ENCODE results near the gene ABCC8.
A peak's percentile ranks its signal among the peaks of the same experiment; 100 is the strongest.

The ABCC8 gene

DNA sequence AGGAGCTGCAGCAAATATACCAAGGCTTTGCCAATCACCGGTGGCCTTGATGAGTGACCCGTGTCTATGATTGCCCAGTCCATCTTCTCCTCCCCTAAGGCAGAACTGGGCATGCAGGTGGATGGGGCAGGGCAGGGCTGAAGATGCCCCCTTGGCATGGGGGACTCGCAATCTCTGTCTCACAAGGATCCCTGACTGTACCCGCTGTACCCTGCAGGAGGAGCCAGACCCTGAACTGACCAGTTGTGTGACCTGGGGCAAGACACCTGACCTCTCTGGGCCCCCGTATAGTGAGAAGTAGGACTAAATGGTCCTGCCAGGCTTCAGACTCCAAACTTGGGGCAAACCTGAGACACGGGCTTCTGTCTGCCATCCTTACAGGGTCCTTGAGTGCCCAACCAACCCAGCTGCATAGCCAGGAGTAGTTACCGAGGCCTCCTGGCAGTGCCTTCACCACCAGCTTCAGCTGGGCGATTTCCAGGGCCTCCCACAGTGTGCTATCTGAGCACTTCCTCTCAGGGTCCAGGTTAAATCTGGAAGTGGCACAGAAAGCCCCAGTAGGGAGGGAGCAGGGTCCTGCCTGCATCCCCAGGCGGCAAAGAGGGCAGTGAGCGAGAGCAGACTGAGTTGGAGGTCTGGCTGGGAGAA is 81.8 kb downstream of the ABCC8 start:
- Histone ChIP-seq H3K27me3 (ENCODE audit: control insufficient read depth, insufficient read depth, low read length) (no peaks in the 10 kb centered on the region; the same call in 1 of the 2 replicates), H3K9me3 (ENCODE audit: control insufficient read depth, insufficient read depth, low read length) (no peaks in the 10 kb centered on the region)

GRCh38 chr11:17393472-17393871 is 83.2 kb downstream of the ABCC8 start:
- Histone ChIP-seq H3K4me1 (ENCODE audit: control insufficient read depth, insufficient read depth, low read length) (peaks cover 5% of the 10 kb centered on the region; the same call in 1 of the 2 replicates), H3K27ac (ENCODE audit: low read depth, low read length) (no peak overlapping the region), H3K4me3 (ENCODE audit: low read depth, low read length) (no peak overlapping the region), H3K9ac (ENCODE audit: low read depth, low read length) (no peak overlapping the region), H3K27me3 (ENCODE audit: control insufficient read depth, insufficient read depth, low read length) (no peaks in the 10 kb centered on the region; the same call in 1 of the 2 replicates), H3K36me3 (ENCODE audit: control insufficient read depth, insufficient read depth, low read length) (no peaks in the 10 kb centered on the region), H3K9me3 (ENCODE audit: control insufficient read depth, insufficient read depth, low read length) (no peaks in the 10 kb centered on the region)

More for the DNA sequence above, 81.8 kb downstream of the ABCC8 start:
- no peak overlapping the region for H3K27ac ChIP-seq (ENCODE audit: low read depth, low read length)
- H3K4me1 ChIP-seq (ENCODE audit: control insufficient read depth, insufficient read depth, low read length), result peaks cover 3% of the 10 kb centered on the region; the same call in 1 of the 2 replicates
- H3K9ac ChIP-seq (ENCODE audit: low read depth, low read length), result no peak overlapping the region
- no peaks in the 10 kb centered on the region for H3K36me3 ChIP-seq (ENCODE audit: control insufficient read depth, insufficient read depth, low read length)
- H3K4me3 ChIP-seq (ENCODE audit: low read depth, low read length), result no peak overlapping the region

DNA sequence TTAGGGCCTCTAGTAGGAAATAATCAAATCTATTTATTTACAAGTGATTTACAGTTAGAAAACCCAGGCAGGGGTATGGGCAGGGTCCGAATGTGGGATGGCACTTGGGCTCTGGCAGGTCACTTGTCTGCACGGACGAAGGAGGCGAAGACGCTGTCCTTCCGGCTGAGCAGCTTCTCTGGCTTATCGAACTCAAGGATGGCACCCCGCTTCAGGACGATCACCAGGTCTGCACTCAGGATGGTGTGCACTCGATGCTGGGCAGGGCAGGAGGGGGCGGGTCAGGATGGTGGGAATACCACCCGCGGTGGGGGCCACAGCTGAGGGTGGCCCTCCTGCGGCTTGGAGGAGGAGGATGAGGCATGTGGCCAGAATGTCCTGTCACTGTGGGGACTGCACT is 83.8 kb downstream of the ABCC8 start:
- Histone ChIP-seq H3K36me3 (ENCODE audit: control insufficient read depth, insufficient read depth, low read length) (no peaks in the 10 kb centered on the region), H3K9ac (ENCODE audit: low read depth, low read length) (no peak overlapping the region), H3K4me3 (ENCODE audit: low read depth, low read length) (no peak overlapping the region), H3K4me1 (ENCODE audit: control insufficient read depth, insufficient read depth, low read length) (peaks cover 5% of the 10 kb centered on the region; the same call in 1 of the 2 replicates), H3K27me3 (ENCODE audit: control insufficient read depth, insufficient read depth, low read length) (peaks cover under 1% of the 10 kb centered on the region; the same call in 1 of the 2 replicates), H3K9me3 (ENCODE audit: control insufficient read depth, insufficient read depth, low read length) (no peaks in the 10 kb centered on the region), H3K27ac (ENCODE audit: low read depth, low read length) (no peak overlapping the region)

DNA sequence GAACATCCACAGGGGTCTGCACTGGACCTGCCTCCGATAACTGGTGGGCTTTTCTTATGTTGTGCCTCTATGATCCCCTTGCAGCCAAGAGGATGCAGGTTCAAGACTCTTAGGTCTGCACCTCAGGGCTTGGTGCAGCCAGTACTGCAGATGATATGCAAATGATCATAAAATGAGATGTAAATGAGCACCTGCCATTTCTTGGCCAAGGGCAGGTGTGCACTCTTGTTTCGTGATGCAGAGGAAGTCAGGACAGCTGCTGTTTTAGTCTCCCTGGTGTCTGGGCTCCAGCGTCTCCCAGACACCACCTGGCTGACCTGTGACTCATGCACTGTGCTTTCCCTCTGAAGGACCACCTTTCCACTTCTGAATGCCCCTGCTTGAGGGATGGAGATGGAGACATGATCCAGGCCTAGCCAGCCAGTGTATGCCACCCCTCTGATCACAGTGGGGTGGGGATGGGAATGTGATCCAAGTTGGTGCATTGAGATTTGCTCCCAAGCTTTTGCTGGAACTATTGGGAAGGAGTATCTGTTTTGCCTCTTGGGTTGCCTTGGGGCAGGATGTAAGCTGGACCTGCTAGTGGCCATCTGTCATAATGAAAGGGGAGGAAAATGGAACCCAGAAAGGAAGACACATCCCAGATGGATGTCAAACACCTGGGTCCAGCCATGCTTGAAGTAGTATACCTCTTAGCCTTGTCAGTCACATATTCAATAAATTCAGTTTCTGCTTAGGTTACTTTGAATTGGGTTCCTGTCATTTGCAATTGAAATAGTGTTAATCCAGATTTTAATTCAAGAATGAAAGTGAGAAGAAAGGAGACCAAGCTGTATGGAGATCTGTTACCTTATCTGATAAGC is 84.9 kb downstream of the ABCC8 start:
- H3K27me3 ChIP-seq (ENCODE audit: control insufficient read depth, insufficient read depth, low read length), result peaks cover 5% of the 10 kb centered on the region
- H3K9me3 ChIP-seq (ENCODE audit: control insufficient read depth, insufficient read depth, low read length), result no peaks in the 10 kb centered on the region
- H3K4me3 ChIP-seq (ENCODE audit: low read depth, low read length), result no peak overlapping the region
- H3K27ac ChIP-seq (ENCODE audit: low read depth, low read length), result no peak overlapping the region
- no peaks in the 10 kb centered on the region for H3K36me3 ChIP-seq (ENCODE audit: control insufficient read depth, insufficient read depth, low read length)
- peaks cover 5% of the 10 kb centered on the region; the same call in 1 of the 2 replicates for H3K4me1 ChIP-seq (ENCODE audit: control insufficient read depth, insufficient read depth, low read length)
- H3K9ac ChIP-seq (ENCODE audit: low read depth, low read length), result no peak overlapping the region

GRCh38 chr11:17389957-17390649 is 86.5 kb downstream of the ABCC8 start:
- Histone ChIP-seq H3K4me1 (ENCODE audit: control insufficient read depth, insufficient read depth, low read length) (peaks cover 5% of the 10 kb centered on the region; the same call in 1 of the 2 replicates), H3K9me3 (ENCODE audit: control insufficient read depth, insufficient read depth, low read length) (no peaks in the 10 kb centered on the region), H3K4me3 (ENCODE audit: low read depth, low read length) (peak overlapping the region; percentile 73), H3K27me3 (ENCODE audit: control insufficient read depth, insufficient read depth, low read length) (peaks cover 5% of the 10 kb centered on the region), H3K27ac (ENCODE audit: low read depth, low read length) (no peak overlapping the region), H3K9ac (ENCODE audit: low read depth, low read length) (no peak overlapping the region), H3K36me3 (ENCODE audit: control insufficient read depth, insufficient read depth, low read length) (no peaks in the 10 kb centered on the region)

DNA sequence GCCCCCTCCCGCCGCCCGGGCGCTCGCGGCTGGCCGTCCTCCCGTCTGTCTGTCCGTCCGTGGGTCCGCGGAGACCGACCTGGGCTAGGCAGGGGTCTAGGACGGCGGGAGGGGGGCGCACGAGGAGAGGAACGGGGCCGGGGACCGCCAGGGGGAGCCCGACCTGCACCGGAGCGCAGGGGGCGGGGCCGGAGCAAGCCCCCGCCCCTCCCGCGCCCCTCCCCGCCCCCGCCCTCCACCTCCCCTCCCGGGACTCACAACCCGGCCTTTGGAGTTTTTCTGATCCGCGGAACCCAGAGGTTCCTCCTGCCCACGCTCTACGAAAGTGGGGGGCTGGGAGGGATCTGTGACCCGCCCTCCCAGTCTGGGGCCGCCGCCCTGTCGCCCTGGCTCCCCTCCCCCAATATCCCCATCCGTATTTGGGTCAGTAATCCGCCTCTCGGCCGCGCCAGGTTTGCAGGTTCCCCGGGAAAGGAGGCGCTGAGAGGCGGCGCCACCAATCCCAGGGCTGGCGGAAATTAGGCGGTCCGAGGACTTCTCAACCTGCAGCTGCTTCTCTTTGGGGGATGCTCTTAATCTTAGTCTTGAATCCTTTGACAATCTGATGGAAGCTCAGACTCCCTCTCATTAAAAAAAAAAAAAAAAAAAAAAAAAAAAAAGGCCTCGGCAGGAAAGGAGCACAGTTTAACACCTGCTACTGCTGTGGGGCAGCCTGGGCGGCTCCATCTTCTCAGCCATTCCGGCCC is 87.3 kb downstream of the ABCC8 start:
- Histone ChIP-seq H3K36me3 (ENCODE audit: control insufficient read depth, insufficient read depth, low read length) (no peaks in the 10 kb centered on the region), H3K27ac (ENCODE audit: low read depth, low read length) (peak overlapping the region; percentile 40), H3K4me1 (ENCODE audit: control insufficient read depth, insufficient read depth, low read length) (peaks cover 5% of the 10 kb centered on the region; the same call in 1 of the 2 replicates), H3K9me3 (ENCODE audit: control insufficient read depth, insufficient read depth, low read length) (no peaks in the 10 kb centered on the region), H3K27me3 (ENCODE audit: control insufficient read depth, insufficient read depth, low read length) (peaks cover 5% of the 10 kb centered on the region), H3K4me3 (ENCODE audit: low read depth, low read length) (peak overlapping the region; percentile 73), H3K9ac (ENCODE audit: low read depth, low read length) (0 out of 2 replicates have a peak overlapping the region, but pooled peaks have one; percentile 45)

DNA sequence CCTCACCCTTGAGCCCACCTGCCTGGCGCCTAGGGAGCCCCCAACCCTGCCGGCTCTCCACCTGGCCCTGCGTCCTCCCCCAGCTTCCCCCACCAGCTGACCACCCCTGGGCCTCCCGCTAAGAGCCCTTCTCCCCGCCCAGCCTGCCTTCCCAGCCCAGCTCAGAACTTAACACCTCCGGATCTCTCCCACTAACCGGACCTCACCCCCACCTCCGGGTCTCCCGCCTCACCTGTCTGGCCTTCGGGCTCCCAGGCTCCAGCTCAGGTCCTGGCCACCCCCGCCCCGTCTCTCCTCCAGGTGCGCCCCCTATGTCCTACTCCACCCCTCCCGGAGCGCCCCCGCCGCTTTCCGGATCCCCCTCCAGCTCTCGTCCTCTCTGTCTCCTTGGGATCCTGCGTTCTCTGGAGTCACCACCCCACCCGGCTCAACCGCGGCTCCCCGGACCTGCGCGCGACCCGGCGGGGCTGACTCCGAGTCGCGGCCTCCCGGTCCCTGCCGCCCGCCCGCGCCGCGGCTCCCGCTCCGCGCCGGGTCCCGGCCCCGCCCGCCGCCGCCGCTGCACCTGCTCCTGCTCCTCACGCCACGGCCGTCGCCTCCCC is 87.9 kb downstream of the ABCC8 start, which contains the start of gene KCNJ11:
Gene KCNJ11 (minus strand): TSS at position 51 of the 602 bp plus-strand sequence. CDS start 568 bp downstream, outside the sequence.
- Histone ChIP-seq H3K27me3 (ENCODE audit: control insufficient read depth, insufficient read depth, low read length) (peaks cover 5% of the 10 kb centered on the region), H3K27ac (ENCODE audit: low read depth, low read length) (peak within 1 kb of the TSS; percentile 40), H3K4me3 (ENCODE audit: low read depth, low read length) (peak within 1 kb of the TSS; percentile 73), H3K4me1 (ENCODE audit: control insufficient read depth, insufficient read depth, low read length) (peaks cover 5% of the 10 kb centered on the region; the same call in 1 of the 2 replicates), H3K9me3 (ENCODE audit: control insufficient read depth, insufficient read depth, low read length) (no peaks in the 10 kb centered on the region), H3K36me3 (ENCODE audit: control insufficient read depth, insufficient read depth, low read length) (no peaks in the 10 kb centered on the region), H3K9ac (ENCODE audit: low read depth, low read length) (0 out of 2 replicates have a peak within 1 kb of the TSS, but pooled peaks have one; percentile 45)

DNA sequence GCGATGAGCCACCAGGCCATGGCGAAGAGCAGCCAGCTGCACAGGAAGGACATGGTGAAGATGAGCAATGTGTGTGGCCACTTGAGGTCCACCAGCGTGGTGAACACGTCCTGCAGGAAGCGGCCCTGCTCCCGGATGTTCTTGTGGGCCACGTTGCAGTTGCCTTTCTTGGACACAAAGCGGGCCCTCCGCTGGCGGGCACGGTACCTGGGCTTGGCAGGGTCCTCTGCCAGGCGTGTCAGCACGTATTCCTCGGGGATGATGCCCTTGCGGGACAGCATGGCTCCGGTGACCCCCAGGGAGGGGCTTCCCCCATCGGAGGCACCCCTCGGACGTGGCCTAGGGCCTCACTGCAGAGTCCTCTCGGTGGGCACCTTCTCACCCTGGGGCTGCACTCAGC is 88.8 kb downstream of the ABCC8 start:
- Histone ChIP-seq H3K36me3 (ENCODE audit: control insufficient read depth, insufficient read depth, low read length) (no peaks in the 10 kb centered on the region), H3K9ac (ENCODE audit: low read depth, low read length) (no peak overlapping the region), H3K27ac (ENCODE audit: low read depth, low read length) (no peak overlapping the region), H3K9me3 (ENCODE audit: control insufficient read depth, insufficient read depth, low read length) (no peaks in the 10 kb centered on the region), H3K27me3 (ENCODE audit: control insufficient read depth, insufficient read depth, low read length) (peaks cover 5% of the 10 kb centered on the region), H3K4me1 (ENCODE audit: control insufficient read depth, insufficient read depth, low read length) (peaks cover 5% of the 10 kb centered on the region; the same call in 1 of the 2 replicates), H3K4me3 (ENCODE audit: low read depth, low read length) (no peak overlapping the region)

GRCh38 chr11:17387254-17387653 is 89.4 kb downstream of the ABCC8 start:
- H3K9me3 ChIP-seq (ENCODE audit: control insufficient read depth, insufficient read depth, low read length), result no peaks in the 10 kb centered on the region
- H3K4me3 ChIP-seq (ENCODE audit: low read depth, low read length), result no peak overlapping the region
- H3K4me1 ChIP-seq (ENCODE audit: control insufficient read depth, insufficient read depth, low read length), result peaks cover 5% of the 10 kb centered on the region; the same call in 1 of the 2 replicates
- no peak overlapping the region for H3K9ac ChIP-seq (ENCODE audit: low read depth, low read length)
- H3K27ac ChIP-seq (ENCODE audit: low read depth, low read length), result no peak overlapping the region
- H3K27me3 ChIP-seq (ENCODE audit: control insufficient read depth, insufficient read depth, low read length), result peaks cover 5% of the 10 kb centered on the region
- H3K36me3 ChIP-seq (ENCODE audit: control insufficient read depth, insufficient read depth, low read length), result no peaks in the 10 kb centered on the region

All from HUES48 (cell line).